Gastrocnemius medialis (tissue), 4 donors: ENCODE data around the gene DIP2A. TPM values are rescaled to one million over a fixed set of nuclear protein-coding genes. Genes with fewer than 3 reads are reported as not detected.
A peak's percentile ranks its signal among the peaks of the same experiment; 100 is the strongest.

ENCODE experiments used
- ATAC-seq, 2 donors: fragments of 150-250 bp; one replicate each; pipeline ENCODE4 v1.9.1; 2016
- DNase-seq, 2 donors: peaks; one replicate each; pipeline ENCODE4 v3.0.0-alpha.2; 2019
- H3K27ac ChIP-seq, 4 donors: fragments of 200-600 bp; sonication (generic); 1 replicate in 1 of 4; 2 replicates in 3 of 4; pipeline ENCODE4 v1.5.1; 2016 to 2018; ENCODE audit warnings: mild to moderate bottlenecking in 2 of 4, moderate library complexity in 1 of 4
- H3K27me3 ChIP-seq, 3 donors: fragments of 200-600 bp; sonication (generic) in 2 of 3; 1 replicate in 1 of 3; 2 replicates in 2 of 3; pipeline versions ENCODE4 v1.5.1 to v1.6.0; 2016 to 2019; ENCODE audit warnings: mild to moderate bottlenecking in 1 of 3, moderate library complexity in 1 of 3
- H3K36me3 ChIP-seq, 2 donors: fragments of 200-600 bp; sonication (generic) in 1 of 2; one replicate each; pipeline ENCODE4 v1.5.1; 2017 to 2018
- H3K4me1 ChIP-seq, 2 donors: fragments of 200-600 bp; sonication (generic) in 1 of 2; one replicate each; pipeline ENCODE4 v1.5.1; 2016 to 2017; ENCODE audit warnings: mild to moderate bottlenecking in 2 of 2
- H3K4me3 ChIP-seq, 4 donors: fragments of 200-600 bp; sonication (generic) in 3 of 4; 1 replicate in 1 of 4; 2 replicates in 3 of 4; pipeline ENCODE4 v1.5.1; 2016 to 2019; ENCODE audit warnings: mild to moderate bottlenecking in 2 of 4
- H3K9me3 ChIP-seq, 3 donors: fragments of 200-600 bp; sonication (generic) in 2 of 3; 1 replicate in 1 of 3; 2 replicates in 2 of 3; pipeline ENCODE4 v1.5.1; 2016 to 2019
- CTCF ChIP-seq, 5 experiments: fragments of 450-650 bp in 3 of 5; fragments of 200-600 bp in 2 of 5; sonication (generic) in 2 of 5; IDR thresholded peaks in 4 of 5; conservative IDR thresholded peaks in 1 of 5; 1 replicate in 4 of 5; 2 replicates in 1 of 5; pipeline ENCODE4 v1.5.1; 2016 to 2019; ENCODE audit warnings: antibody characterized with exemption in 5 of 5, mild to moderate bottlenecking in 3 of 5, moderate library complexity in 3 of 5
- POLR2A ChIP-seq, 2 donors: fragments of 450-650 bp; IDR thresholded peaks; one replicate each; pipeline ENCODE4 v1.6.1; 2017; ENCODE audit warnings: antibody characterized with exemption in 2 of 2, mild to moderate bottlenecking in 2 of 2, moderate library complexity in 2 of 2
- in situ Hi-C, 4 donors: fragments of 200-750 bp; cut with MboI; loops; one replicate each; pipeline versions ENCODE4 v1.15.0 to v1.8.0; 2017; ENCODE audit warnings: low sequenced_read_pairs in 4 of 4
- intact Hi-C: fragments of 100-400 bp; cut with DNase I; formaldehyde crosslinking; loops from one replicate; pipeline ENCODE4 v1.15.1; 2023; ENCODE audit warnings: low total_unique reads
- total RNA-seq, 4 donors: library from RNA; depleted of rRNA; stranded (reverse); fragments of >200 nt; gene quantifications; one replicate each; pipeline versions ENCODE4 v1.1.0 to v1.2.3, GENCODE V29; 2016

The DIP2A gene
- total RNA-seq, 4 donors from 2014 or later = 6.3 to 15.5 (median 11.8) TPM

- no peak overlapping the region for H3K27ac ChIP-seq
- H3K4me1 ChIP-seq = peaks cover 2 to 4% of the 10 kb centered on the region in 2 donors
- DNase-seq (no peak), ATAC-seq (no peak)
- no peaks in the 10 kb centered on the region for H3K9me3 ChIP-seq
- in situ Hi-C loops (no loop called here), intact Hi-C loops (no loop called here)
- no peak for TF ChIP-seq POLR2A (IDR thresholded peaks at IDR 0.05)
- no peaks in the 10 kb centered on the region for H3K27me3 ChIP-seq
- peaks cover 0 to 40% of the 10 kb centered on the region in 2 donors for H3K36me3 ChIP-seq
- H3K4me3 ChIP-seq = no peak overlapping the region
These were observed 51.2 kb downstream of the DIP2A start for GRCh38 chr21:46509741-46510502.

GRCh38 chr21:46515109-46515508 lies 56.4 kb downstream of the DIP2A start:
- ATAC-seq = peak in 1 of 2 donors; percentile 61
- DNase-seq = peak; percentile 28 to 30
- Histone ChIP-seq H3K4me1 (peaks cover 5 to 7% of the 10 kb centered on the region in 2 donors), H3K27me3 (no peaks in the 10 kb centered on the region), H3K36me3 (peaks cover 0 to 25% of the 10 kb centered on the region in 2 donors), H3K9me3 (no peaks in the 10 kb centered on the region), H3K4me3 (no peak overlapping the region), H3K27ac (no peak overlapping the region)
- TF ChIP-seq CTCF (IDR thresholded peaks at IDR 0.05 in 4 of 5, conservative IDR thresholded peaks at IDR 0.05 in 1 of 5) (no peak), POLR2A (IDR thresholded peaks at IDR 0.05) (no peak)
- intact Hi-C loops = no loop called here
- in situ Hi-C loops = no loop called here

GRCh38 chr21:46516068-46516467 lies 57.4 kb downstream of the DIP2A start:
- in situ Hi-C loops = no loop called here
- ATAC-seq (no peak), DNase-seq (no peak)
- intact Hi-C loops = no loop called here
- Histone ChIP-seq H3K4me3 (no peak overlapping the region), H3K4me1 (peaks cover 5 to 7% of the 10 kb centered on the region in 2 donors), H3K9me3 (no peaks in the 10 kb centered on the region), H3K27ac (no peak overlapping the region), H3K36me3 (peaks cover 0 to 17% of the 10 kb centered on the region in 2 donors), H3K27me3 (no peaks in the 10 kb centered on the region)
- TF ChIP-seq POLR2A (IDR thresholded peaks at IDR 0.05) (no peak), CTCF (IDR thresholded peaks at IDR 0.05 in 4 of 5, conservative IDR thresholded peaks at IDR 0.05 in 1 of 5) (no peak)

- intact Hi-C loops = no loop called here
- H3K36me3 ChIP-seq = peaks cover 0 to 5% of the 10 kb centered on the region in 2 donors
These were observed 58.7 kb downstream of the DIP2A start for GRCh38 chr21:46517361-46517760.

More at GRCh38 chr21:46517361-46517760, 58.7 kb downstream of the DIP2A start:
- ATAC-seq (no peak), DNase-seq (peak in 1 of 2 donors; percentile 35)
- Histone ChIP-seq H3K4me3 (no peak overlapping the region), H3K4me1 (peaks cover 5 to 7% of the 10 kb centered on the region in 2 donors), H3K27me3 (no peaks in the 10 kb centered on the region), H3K9me3 (no peaks in the 10 kb centered on the region), H3K27ac (no peak overlapping the region)
- TF ChIP-seq CTCF (IDR thresholded peaks at IDR 0.05 in 4 of 5, conservative IDR thresholded peaks at IDR 0.05 in 1 of 5) = no peak
- TF ChIP-seq POLR2A (IDR thresholded peaks at IDR 0.05) = no peak
- in situ Hi-C loops = no loop called here
